Left cardiac atrium (tissue), 2 donors: ENCODE data around the gene HELLS. TPM values are rescaled to one million over a fixed set of nuclear protein-coding genes. Genes with fewer than 3 reads are reported as not detected.

Source experiments
- total RNA-seq, 2 donors: library from RNA; stranded (reverse); fragmentation: NEBNext Ultra II Directional; extraction: Animal tissue kit (Norgen Biotek cat#: 25700); gene quantifications; one replicate each; pipeline ENCODE4 v1.2.1, GENCODE V29; 2021
- donor health status: DM: no; HTN: yes; CAD: no; lungs with severe emphysema.
- donor health status: DM: yes; HTN: yes; CAD: no.

Gene HELLS
- total RNA-seq, 2 donors from 2014 or later = 3.2 to 3.5 TPM

Other genes starting within 250 kb of the HELLS start
- 10 to 100 TPM in 1 of 2 donors, 1 to 10 TPM in 1; 10.0 to 11.5 TPM for gene NOC3L, start 182.8 kb upstream of the HELLS start, total RNA-seq
- gene TBC1D12, start 143.2 kb upstream of the HELLS start, total RNA-seq = 1 to 10 TPM; 6.6 to 6.9 TPM
- gene CYP2C18, start 137.9 kb downstream of the HELLS start, total RNA-seq = under 1 TPM in 1 of 2 donors, not detected in 1; 0.15 TPM
- under 1 TPM; 0.15 to 0.21 TPM for gene CYP2C19, start 216.9 kb downstream of the HELLS start, total RNA-seq